GM04503 (cell line): ENCODE results near the gene FMNL2.

ENCODE experiments used
- DNase-seq: peaks from one replicate; pipeline ENCODE4 v3.0.0-alpha.2; 2012; ENCODE audit warnings: low read depth

FMNL2 gene

DNA sequence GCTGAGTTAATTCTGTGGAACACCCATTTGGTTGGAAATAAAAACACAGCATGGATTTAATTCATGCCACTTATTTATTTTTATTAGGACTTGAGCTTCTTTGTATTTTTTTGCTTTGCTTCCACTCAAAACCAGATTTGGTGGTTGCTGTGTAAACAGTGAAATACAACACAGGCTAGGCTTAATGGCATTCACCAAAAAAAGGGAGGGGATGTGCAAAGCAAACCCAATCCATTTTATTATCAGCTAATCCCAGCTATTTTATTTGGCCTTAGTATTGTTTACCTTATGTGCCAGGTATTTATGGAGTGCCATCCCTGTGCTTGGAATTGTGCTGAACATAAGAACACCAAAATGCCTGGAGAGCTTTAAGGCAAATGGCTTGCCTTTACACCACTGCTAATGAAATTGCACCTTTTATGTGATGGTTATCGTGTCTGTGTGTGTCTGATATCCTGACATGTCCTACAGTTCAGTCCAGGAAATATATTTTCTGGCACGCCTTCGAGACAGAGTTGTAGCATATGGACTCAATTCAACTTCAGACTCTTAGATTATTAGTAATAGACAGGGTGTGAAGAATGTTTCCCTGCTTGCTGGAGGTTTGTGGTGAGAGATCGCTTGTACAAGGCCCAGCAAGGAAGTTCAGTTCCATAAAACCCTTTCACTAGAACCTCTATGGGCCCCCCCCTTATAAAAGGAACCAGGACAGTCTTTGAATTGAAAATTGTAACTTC, 282.6 kb downstream of the FMNL2 start:
- no peak for DNase-seq

DNA sequence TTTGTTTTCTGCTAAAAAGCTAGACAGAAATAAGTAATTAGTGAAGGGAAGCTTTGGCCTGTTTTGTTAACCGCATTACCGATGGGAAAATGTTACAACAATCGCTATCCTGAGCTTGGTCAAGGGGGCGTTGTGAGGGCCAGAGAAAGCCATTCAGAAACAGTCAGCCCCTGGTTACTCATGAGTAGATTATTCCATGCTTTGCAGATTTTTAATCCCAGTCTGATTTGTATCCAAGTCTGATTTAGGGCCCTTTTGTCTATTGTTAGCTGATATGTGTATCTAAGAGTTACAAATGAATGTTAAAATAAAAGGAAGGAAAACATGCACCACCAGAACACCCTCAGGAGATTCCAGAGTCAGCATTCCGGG, 283.2 kb downstream of the FMNL2 start:
- DNase-seq = no peak

GRCh38 chr2:152620208-152620607, 285.2 kb downstream of the FMNL2 start:
- no peak for DNase-seq

DNA sequence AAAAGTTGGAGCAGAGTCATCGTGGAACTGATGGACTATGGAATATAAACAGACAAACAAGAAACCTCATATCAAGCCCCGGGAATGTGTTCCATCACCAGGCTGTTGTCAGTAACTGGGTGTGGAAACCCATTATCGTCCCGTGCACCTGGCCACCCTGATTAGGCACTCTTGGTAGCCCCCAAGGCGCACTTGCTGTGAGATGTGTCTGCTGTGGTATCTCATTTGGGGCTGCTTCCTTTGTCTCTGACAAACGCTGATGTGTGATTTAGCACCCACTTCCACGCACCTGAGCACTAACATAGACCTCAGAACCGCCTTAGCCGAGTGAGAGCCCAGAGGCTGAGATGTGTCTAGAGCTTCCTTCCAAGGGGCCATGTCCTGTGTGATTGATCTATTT, 286.0 kb downstream of the FMNL2 start:
- DNase-seq = no peak

- DNase-seq = no peak
Measured at GRCh38 chr2:152622219-152622618, 287.2 kb downstream of the FMNL2 start.

GRCh38 chr2:152623076-152623740, 288.2 kb downstream of the FMNL2 start:
- no peak for DNase-seq

DNA sequence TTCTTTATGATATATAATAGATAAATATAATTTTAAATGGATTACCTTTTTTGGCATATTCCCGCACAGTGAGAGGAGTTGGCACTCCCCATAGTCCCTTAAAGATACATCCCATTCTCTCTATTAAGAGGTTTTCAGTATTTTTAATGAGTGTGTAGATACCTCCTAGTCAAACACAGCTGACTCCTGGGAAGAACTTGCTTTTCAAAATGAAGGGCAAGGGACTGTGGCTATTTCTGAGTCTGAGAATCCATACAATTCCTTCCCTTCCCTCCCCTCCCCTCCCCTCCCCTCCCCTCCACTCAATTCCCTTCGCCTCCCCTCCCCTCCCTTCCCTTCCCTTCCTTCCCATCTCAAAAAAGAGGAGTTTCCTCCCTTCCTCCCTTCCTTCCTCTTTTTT, 288.8 kb downstream of the FMNL2 start:
- DNase-seq = no peak

GRCh38 chr2:152624805-152625204, 289.8 kb downstream of the FMNL2 start:
- no peak for DNase-seq

DNA sequence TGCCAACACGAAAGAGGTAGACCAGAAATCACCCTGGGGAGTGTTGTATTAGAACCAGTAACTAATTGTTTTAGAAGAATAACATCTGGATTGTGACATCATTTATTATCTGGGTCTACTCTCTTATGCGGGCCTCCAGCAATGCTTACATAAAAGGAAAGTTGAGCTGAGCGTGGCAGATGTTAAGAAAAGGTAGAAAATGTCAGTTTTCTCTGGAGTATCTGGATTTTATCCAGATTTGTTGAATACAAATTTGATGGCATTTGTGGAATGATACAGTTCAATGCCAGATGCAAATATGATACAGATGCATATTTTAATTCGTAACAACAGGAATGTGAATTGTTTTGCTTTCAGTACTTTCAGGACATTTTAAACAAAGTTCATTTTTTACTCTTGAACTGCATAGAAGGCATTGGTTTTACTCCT, 292.0 kb downstream of the FMNL2 start:
- DNase-seq = no peak

- DNase-seq = no peak
Measured at GRCh38 chr2:152627351-152627957, 292.5 kb downstream of the FMNL2 start.

GRCh38 chr2:152629202-152629601, 294.2 kb downstream of the FMNL2 start:
- no peak for DNase-seq

- no peak for DNase-seq
Measured at GRCh38 chr2:152630466-152630865, 295.5 kb downstream of the FMNL2 start.

DNA sequence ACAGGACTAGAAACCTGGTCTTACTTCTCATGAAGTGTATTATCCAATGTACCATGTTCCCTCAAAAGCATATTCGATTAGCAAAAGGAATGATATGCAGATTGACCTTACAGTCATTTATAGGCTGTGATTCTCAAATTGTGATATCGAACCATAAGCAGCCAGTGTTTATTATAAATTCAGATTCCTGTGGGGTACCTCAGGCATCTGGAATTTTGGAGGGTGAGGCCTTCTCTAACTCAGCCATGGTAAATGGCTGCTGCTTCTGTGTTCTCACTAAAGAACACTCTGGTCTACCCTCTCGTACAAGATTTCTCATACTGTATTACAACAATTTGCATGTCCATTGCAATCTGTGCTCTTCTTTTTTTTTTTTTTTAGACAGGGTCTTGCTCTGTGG, 297.8 kb downstream of the FMNL2 start:
- DNase-seq = no peak

- no peak for DNase-seq
Measured at GRCh38 chr2:152635635-152636298, 300.8 kb downstream of the FMNL2 start.

GRCh38 chr2:152637251-152637650, 302.3 kb downstream of the FMNL2 start:
- DNase-seq = no peak

- DNase-seq = no peak
Measured at GRCh38 chr2:152638056-152638455, 303.1 kb downstream of the FMNL2 start.

GRCh38 chr2:152638590-152638989, 303.6 kb downstream of the FMNL2 start:
- no peak for DNase-seq

DNA sequence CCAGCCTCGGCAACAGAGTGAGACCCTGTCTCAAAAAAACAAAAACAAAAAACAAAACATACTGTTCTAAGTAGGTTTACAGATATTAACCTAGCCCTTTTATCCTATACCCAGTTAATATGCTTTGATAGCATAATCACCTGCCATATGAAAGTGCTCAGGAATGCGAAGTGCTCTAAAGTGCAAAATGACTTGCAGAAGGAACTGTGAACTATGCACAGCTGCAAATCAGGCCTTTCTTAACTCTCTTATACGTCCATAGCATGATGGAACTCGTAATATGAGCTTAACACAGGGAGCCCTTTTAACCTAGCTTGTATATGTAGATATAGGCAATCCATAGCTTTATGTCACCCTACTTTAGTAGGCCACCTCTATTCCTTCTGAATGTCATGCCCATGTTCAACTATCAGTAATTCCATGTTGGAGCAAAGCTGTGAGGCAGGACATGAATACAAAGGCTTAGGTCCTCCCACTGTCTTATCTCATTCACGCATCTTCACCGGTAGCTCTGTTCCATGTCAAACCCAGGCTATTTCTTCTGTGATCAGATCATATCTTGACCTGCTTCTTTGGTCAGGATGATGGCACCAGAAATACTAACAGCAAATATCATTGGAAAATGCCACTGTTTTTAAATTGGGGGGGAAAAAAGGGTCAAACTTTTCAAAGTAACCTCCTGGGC, 309.4 kb downstream of the FMNL2 start:
- no peak for DNase-seq

DNA sequence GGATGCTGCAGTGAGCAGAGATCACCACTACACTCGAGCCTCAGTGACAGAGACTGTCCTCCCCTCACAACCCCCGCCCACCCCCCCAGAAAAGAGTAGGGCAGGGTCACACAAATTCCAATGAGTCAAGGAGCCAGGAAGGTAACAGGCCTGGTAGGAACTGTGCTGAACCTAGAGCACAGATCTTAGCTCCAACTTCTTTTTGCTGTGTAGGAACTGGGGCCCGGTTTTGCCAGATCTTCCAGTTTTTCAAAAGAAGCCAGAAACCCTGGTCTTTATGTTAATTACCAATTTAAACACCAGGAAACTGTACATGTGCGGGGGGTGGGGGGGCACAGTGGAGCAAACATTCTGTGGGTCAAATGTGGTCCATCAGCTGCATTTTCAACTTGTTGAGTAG, 311.3 kb downstream of the FMNL2 start:
- no peak for DNase-seq

DNA sequence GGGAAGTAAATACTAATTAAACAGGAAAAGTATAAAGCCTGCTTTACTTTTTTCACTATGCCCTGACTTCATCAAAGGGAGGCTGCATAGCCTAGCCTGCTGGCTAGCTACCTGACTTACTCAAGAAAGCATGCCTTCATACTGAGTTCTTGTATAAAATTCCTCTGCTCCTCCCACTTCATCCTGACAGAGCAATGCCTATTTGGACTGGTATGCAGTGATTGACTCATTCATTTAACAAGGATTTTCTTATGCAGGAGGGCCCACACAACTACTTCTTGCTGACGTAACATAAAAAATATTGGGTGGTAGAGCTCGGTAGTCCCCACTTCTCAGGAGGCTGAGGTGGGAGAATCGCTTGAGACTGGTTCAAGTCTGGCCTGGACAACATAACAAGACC, 311.8 kb downstream of the FMNL2 start:
- peak; percentile 77 for DNase-seq

DNA sequence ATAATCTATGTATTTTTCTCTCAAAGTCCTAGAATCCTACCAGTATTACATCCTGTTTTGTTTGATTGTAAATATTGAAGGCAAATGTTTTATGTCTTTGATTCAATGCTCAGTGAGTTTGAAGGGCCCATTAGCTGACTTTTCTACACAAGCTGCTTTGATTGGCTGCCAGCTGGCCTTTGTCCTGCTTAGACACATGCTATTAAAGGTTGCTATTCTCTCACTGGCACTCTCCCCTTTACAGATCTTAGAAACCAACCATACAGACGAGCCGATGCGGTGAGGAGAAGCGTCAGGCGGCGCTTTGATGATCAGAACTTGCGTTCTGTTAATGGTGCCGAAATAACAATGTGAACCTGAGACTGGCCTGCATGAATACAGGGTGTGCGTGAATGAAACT, 312.6 kb downstream of the FMNL2 start:
- DNase-seq = no peak

- no peak for DNase-seq
Measured at GRCh38 chr2:152648336-152648735, 313.4 kb downstream of the FMNL2 start.
